ENCODE data around the gene RPL18.
A peak's percentile ranks its signal among the peaks of the same experiment; 100 is the strongest.

RPL18 gene

DNA sequence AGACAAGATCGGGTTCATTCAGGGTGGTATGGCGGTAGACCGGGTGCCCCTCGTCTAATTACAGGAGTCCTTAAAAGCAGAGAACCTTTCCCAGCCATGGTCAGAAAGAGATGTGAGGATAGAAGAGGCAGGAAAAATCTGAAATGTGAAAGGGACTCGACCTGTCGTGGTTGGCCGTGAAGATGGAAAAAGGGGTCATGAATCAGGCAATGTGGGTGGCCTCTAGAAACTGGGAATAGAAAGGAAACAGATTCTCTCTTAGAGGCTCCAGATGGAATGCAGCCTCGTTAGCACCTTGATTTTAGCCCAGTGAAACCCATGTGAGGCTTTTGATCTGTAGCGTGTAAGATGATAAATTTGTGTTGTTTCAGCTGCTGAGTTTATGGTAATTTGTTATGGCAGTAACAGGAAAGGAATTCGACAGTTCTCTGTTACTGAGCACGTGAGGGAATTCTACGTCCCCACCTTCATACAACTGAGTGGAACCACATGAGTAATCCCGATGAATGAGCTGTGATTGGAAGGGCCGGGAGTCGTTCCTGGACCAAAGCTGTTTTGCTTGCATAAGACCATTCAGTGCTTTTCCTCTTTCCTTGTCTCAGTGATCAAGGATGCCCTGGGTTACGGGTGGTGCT is 38.0 kb upstream of the RPL18 start:
- H3K27ac ChIP-seq, result peak overlapping the region; percentile 23; the same call in 1 of the 2 replicates
- H3K27me3 ChIP-seq (ENCODE audit: insufficient read depth, low read depth, severe bottlenecking), result no peaks in the 10 kb centered on the region
- no peaks in the 10 kb centered on the region for H3K9me3 ChIP-seq (ENCODE audit: severe bottlenecking)
- no peak for DNase-seq
- TF ChIP-seq, protein P1, sequence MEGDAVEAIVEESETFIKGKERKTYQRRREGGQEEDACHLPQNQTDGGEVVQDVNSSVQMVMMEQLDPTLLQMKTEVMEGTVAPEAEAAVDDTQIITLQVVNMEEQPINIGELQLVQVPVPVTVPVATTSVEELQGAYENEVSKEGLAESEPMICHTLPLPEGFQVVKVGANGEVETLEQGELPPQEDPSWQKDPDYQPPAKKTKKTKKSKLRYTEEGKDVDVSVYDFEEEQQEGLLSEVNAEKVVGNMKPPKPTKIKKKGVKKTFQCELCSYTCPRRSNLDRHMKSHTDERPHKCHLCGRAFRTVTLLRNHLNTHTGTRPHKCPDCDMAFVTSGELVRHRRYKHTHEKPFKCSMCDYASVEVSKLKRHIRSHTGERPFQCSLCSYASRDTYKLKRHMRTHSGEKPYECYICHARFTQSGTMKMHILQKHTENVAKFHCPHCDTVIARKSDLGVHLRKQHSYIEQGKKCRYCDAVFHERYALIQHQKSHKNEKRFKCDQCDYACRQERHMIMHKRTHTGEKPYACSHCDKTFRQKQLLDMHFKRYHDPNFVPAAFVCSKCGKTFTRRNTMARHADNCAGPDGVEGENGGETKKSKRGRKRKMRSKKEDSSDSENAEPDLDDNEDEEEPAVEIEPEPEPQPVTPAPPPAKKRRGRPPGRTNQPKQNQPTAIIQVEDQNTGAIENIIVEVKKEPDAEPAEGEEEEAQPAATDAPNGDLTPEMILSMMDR (IDR thresholded peaks at IDR 0.05; ENCODE audit: low read depth, low read length), result no peak
- no peak overlapping the region for H3K4me3 ChIP-seq (ENCODE audit: low read depth, low read length)
- H3K36me3 ChIP-seq, result no peaks in the 10 kb centered on the region

DNA sequence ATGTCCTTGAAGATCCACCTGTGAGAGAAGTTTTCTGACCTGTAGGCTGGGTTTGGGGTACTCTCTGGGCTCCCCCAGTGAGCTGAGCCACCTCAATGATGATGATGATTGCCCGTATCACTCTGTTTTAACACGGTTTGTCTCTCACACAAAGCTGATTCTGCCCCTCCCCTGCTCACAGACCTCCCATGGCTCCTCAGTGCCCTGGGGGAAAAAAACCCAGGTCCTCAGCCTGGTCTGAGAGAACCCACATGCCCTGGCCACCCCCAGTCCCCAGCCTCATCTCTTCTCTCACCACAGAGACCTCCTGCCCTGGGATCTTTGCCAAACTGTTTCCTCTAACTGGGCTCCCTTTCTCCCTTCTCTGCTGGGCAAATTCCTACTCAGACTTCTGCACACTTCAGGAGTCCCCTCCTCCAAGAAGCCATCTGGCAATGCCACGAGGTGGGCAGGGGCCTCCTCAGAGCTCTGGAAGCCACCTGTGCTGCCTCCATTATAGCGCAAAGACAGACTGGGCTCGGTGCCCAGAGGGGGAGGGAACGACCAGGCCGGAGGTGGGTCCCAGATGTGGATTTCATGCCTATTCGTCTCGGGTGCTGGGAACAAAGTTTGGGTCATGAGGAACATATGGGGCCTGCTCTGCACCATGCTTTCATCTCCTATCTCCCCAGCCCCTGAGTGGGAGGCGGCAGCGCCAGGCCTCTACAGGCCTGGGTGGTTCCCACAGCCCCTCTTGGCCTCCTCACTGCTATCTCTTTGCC is 35.5 kb upstream of the RPL18 start:
- Histone ChIP-seq H3K27ac (peak overlapping the region; percentile 56), H3K27me3 (ENCODE audit: insufficient read depth, low read depth, severe bottlenecking) (no peaks in the 10 kb centered on the region), H3K4me3 (ENCODE audit: low read depth, low read length) (no peak overlapping the region), H3K9me3 (ENCODE audit: severe bottlenecking) (no peaks in the 10 kb centered on the region), H3K36me3 (no peaks in the 10 kb centered on the region)
- peak; percentile 53 for DNase-seq
- TF ChIP-seq, protein P1 (IDR thresholded peaks at IDR 0.05; ENCODE audit: low read depth, low read length), result no peak

DNA sequence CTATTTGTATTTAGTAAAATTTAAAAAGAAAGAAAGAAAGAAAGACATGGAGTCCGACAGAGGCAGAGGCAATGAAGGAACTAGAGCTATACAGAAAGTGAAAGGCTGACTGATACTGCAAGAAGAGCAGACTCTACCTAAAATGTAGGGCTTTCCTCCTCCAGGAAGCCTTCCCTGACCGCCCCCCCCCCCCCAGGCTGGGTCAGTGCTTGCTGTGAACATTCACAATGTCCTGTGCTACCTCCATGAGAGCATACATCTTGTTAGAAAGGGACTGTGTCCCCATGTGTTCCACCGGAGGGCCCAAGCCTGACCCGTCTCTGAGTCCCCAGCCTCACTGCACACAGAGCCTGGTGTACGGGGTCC is 32.7 kb upstream of the RPL18 start:
- no peaks in the 10 kb centered on the region for H3K9me3 ChIP-seq (ENCODE audit: severe bottlenecking)
- no peak overlapping the region for H3K4me3 ChIP-seq (ENCODE audit: low read depth, low read length)
- H3K36me3 ChIP-seq, result no peaks in the 10 kb centered on the region
- no peaks in the 10 kb centered on the region for H3K27me3 ChIP-seq (ENCODE audit: insufficient read depth, low read depth, severe bottlenecking)
- no peak for DNase-seq
- TF ChIP-seq, protein P1 (IDR thresholded peaks at IDR 0.05; ENCODE audit: low read depth, low read length), result no peak
- no peak overlapping the region for H3K27ac ChIP-seq

DNA sequence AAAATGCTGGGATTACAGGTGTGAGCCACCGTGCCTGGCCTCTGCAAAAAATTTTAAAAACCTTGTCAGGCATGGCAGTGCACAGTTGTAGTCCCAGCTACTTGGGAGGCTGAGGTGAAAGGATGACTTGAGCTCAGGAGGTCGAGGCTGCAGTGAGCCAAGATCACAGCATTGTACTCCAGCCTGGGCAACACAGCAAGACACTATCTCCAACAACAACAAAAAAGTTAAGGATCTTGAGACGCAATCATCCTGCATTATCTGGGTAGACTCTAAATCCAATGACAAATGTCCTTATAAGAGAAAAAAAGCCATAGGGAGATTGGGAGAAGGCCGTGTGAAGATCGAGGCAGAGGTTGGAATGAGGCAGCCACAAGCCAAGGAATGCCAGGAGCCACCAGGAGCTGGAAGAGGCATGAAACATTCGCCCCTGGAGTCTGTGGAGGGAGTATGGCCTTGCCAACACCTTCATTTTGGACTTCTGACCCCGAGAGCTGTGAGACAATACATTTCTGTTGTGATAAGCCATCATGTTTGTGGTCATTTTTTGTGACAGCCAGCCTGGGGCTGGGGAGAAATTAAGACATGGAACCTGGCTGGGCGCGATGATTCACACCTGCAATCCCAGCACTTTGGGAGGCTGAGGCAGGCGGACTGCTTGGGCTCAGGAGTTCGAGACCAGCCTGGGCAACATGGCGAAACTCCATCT is 32.1 kb upstream of the RPL18 start:
- Histone ChIP-seq H3K27me3 (ENCODE audit: insufficient read depth, low read depth, severe bottlenecking) (no peaks in the 10 kb centered on the region), H3K36me3 (no peaks in the 10 kb centered on the region), H3K27ac (no peak overlapping the region), H3K9me3 (ENCODE audit: severe bottlenecking) (no peaks in the 10 kb centered on the region), H3K4me3 (ENCODE audit: low read depth, low read length) (no peak overlapping the region)
- TF ChIP-seq, protein P1 (IDR thresholded peaks at IDR 0.05; ENCODE audit: low read depth, low read length), result no peak
- DNase-seq, result no peak

DNA sequence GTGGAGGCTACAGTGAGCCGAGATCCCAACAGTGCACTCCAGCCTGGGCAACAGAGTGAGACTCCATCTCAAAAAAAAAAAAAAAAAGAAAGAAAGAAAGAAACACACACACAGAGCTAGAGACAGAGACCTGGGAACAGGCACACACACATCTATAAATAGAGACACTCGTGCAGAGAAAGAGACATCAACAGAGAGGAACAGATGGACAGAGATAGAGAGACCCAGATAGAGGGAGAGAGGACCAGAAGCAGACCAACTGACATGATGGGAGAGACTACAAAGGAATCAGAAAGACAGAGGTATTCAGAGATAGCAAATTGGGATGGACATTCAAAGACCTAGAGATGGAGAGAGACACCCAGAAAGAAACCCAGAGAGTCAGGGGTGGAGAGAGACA is 29.2 kb upstream of the RPL18 start:
- no peak overlapping the region for H3K4me3 ChIP-seq (ENCODE audit: low read depth, low read length)
- H3K9me3 ChIP-seq (ENCODE audit: severe bottlenecking), result no peaks in the 10 kb centered on the region
- H3K36me3 ChIP-seq, result no peaks in the 10 kb centered on the region
- TF ChIP-seq, protein P1 (IDR thresholded peaks at IDR 0.05; ENCODE audit: low read depth, low read length), result no peak
- no peaks in the 10 kb centered on the region for H3K27me3 ChIP-seq (ENCODE audit: insufficient read depth, low read depth, severe bottlenecking)
- no peak for DNase-seq
- H3K27ac ChIP-seq, result no peak overlapping the region
